GM12892 (cell line): Measurements from ENCODE around the gene PDE7B.

Source experiments
- POLR2A ChIP-seq: IDR thresholded peaks from 2 replicates; pipeline ENCODE4 v1.6.1; 2011; ENCODE audit warnings: low read depth, low read length, control low read depth
- POLR2AphosphoS5 ChIP-seq: IDR thresholded peaks from 2 replicates; pipeline ENCODE4 v1.6.1; 2011; ENCODE audit warnings: low read depth, low read length, control low read depth
- TAF1 ChIP-seq: IDR thresholded peaks from 2 replicates; pipeline ENCODE4 v1.6.1; 2011; ENCODE audit warnings: low read depth, mild to moderate bottlenecking, control low read depth, low read length, borderline replicate concordance

GRCh38 chr6:136114661-136115060, 263.2 kb downstream of the PDE7B start:
- no peak for TF ChIP-seq POLR2A
- TF ChIP-seq POLR2AphosphoS5, result no peak
- no peak for TF ChIP-seq TAF1
